OCI-LY1 (cell line): ENCODE results near the gene TMEM178B.

Experiments
- EZH2 ChIP-seq: fragments of 200-600 bp; sonication (generic), shearing (Covaris generic); IDR thresholded peaks from 2 replicates; pipeline ENCODE4 v1.8.0; 2017; ENCODE audit warnings: borderline replicate concordance, mixed run types, mild to moderate bottlenecking, antibody characterized with exemption, low read length, moderate library complexity, mixed read lengths
- TF ChIP-seq, protein P1 (sequence below): fragments of 200-600 bp; sonication (generic), shearing (Covaris generic); IDR thresholded peaks from 2 replicates; pipeline ENCODE4 v1.5.1; 2017; ENCODE audit warnings: mild to moderate bottlenecking, antibody characterized with exemption, low read length, moderate library complexity, mixed read lengths

GRCh38 chr7:141272417-141272816 lies 198.6 kb downstream of the TMEM178B start:
- TF ChIP-seq EZH2: no peak
- TF ChIP-seq, protein P1, sequence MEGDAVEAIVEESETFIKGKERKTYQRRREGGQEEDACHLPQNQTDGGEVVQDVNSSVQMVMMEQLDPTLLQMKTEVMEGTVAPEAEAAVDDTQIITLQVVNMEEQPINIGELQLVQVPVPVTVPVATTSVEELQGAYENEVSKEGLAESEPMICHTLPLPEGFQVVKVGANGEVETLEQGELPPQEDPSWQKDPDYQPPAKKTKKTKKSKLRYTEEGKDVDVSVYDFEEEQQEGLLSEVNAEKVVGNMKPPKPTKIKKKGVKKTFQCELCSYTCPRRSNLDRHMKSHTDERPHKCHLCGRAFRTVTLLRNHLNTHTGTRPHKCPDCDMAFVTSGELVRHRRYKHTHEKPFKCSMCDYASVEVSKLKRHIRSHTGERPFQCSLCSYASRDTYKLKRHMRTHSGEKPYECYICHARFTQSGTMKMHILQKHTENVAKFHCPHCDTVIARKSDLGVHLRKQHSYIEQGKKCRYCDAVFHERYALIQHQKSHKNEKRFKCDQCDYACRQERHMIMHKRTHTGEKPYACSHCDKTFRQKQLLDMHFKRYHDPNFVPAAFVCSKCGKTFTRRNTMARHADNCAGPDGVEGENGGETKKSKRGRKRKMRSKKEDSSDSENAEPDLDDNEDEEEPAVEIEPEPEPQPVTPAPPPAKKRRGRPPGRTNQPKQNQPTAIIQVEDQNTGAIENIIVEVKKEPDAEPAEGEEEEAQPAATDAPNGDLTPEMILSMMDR: no peak
